H9 (cell line): ENCODE results near the gene CAGE1. TPM values are rescaled to one million over a fixed set of nuclear protein-coding genes. Genes with fewer than 3 reads are reported as not detected.

Source experiments
- DNase-seq: peaks from one replicate; pipeline ENCODE4 v3.0.0-alpha.2; 2017
- H2AFZ ChIP-seq: one replicate; pipeline ENCODE4 v1.6.1; 2013; ENCODE audit warnings: mild to moderate bottlenecking, low read length, control low read depth, moderate library complexity
- H2AK5ac ChIP-seq: 2 replicates; pipeline ENCODE4 v1.6.1; 2013; ENCODE audit warnings: low read length, control low read depth, mixed read lengths; ENCODE audit not compliant: insufficient read length
- H2BK120ac ChIP-seq: one replicate; pipeline ENCODE4 v1.6.1; 2013; ENCODE audit warnings: low read depth, mild to moderate bottlenecking, low read length, control low read depth, inconsistent platforms; ENCODE audit not compliant: poor library complexity, severe bottlenecking
- H2BK12ac ChIP-seq: 2 replicates; pipeline ENCODE4 v1.6.1; 2013; ENCODE audit warnings: low read length, control low read depth, mixed read lengths, low read depth; ENCODE audit not compliant: insufficient read length
- H2BK15ac ChIP-seq: 2 replicates; pipeline ENCODE4 v1.6.1; 2013; ENCODE audit warnings: low read depth, low read length, control low read depth
- H2BK20ac ChIP-seq: one replicate; pipeline ENCODE4 v1.6.1; 2013; ENCODE audit warnings: low read depth, mild to moderate bottlenecking, low read length, control low read depth, inconsistent platforms; ENCODE audit not compliant: poor library complexity, severe bottlenecking
- H2BK5ac ChIP-seq: 2 replicates; pipeline ENCODE4 v1.6.1; 2013; ENCODE audit warnings: low read length, control low read depth, mixed read lengths; ENCODE audit not compliant: insufficient read length
- H3K14ac ChIP-seq: 2 replicates; pipeline ENCODE4 v1.6.1; 2013; ENCODE audit warnings: low read length, control low read depth; ENCODE audit not compliant: insufficient read depth
- H3K18ac ChIP-seq: 2 replicates; pipeline ENCODE4 v1.6.1; 2013; ENCODE audit warnings: low read depth, mild to moderate bottlenecking, mixed read lengths, low read length, control low read depth; ENCODE audit not compliant: insufficient read length
- H3K23ac ChIP-seq: 2 replicates; pipeline ENCODE4 v1.6.1; 2013; ENCODE audit warnings: low read length, control low read depth, mixed read lengths, low read depth; ENCODE audit not compliant: insufficient read length
- H3K23me2 ChIP-seq: 2 replicates; pipeline ENCODE4 v1.6.1; 2013; ENCODE audit warnings: low read depth, mild to moderate bottlenecking, mixed read lengths, low read length, control low read depth; ENCODE audit not compliant: insufficient read length, poor library complexity, severe bottlenecking
- H3K27ac ChIP-seq: 2 replicates; pipeline ENCODE4 v1.5.1; 2013; ENCODE audit warnings: low read length, control low read depth, mixed read lengths, low read depth; ENCODE audit not compliant: insufficient read length
- H3K27me3 ChIP-seq: 2 replicates; pipeline ENCODE4 v1.6.1; 2013; ENCODE audit warnings: low read length, control low read depth, inconsistent platforms; ENCODE audit not compliant: insufficient read depth
- H3K4ac ChIP-seq: 2 replicates; pipeline ENCODE4 v1.6.1; 2013; ENCODE audit warnings: low read depth, mild to moderate bottlenecking, control low read depth, inconsistent platforms, low read length, moderate library complexity
- H3K4me1 ChIP-seq: 2 replicates; pipeline ENCODE4 v1.6.1; 2013; ENCODE audit warnings: low read length, control low read depth, inconsistent platforms; ENCODE audit not compliant: insufficient read depth
- H3K4me2 ChIP-seq: 2 replicates; pipeline ENCODE4 v1.6.1; 2013; ENCODE audit warnings: low read length, control low read depth, mixed read lengths; ENCODE audit not compliant: insufficient read length, insufficient read depth
- H3K56ac ChIP-seq: 2 replicates; pipeline ENCODE4 v1.6.1; 2013; ENCODE audit warnings: low read depth, mild to moderate bottlenecking, mixed read lengths, low read length, control low read depth; ENCODE audit not compliant: insufficient read length
- H3K79me1 ChIP-seq: 2 replicates; pipeline ENCODE4 v1.6.1; 2013; ENCODE audit warnings: low read depth, mild to moderate bottlenecking, moderate library complexity, low read length, control low read depth, inconsistent platforms; ENCODE audit not compliant: insufficient read depth, poor library complexity, severe bottlenecking
- H3K79me2 ChIP-seq: 2 replicates; pipeline ENCODE4 v1.6.1; 2013; ENCODE audit warnings: low read length, control low read depth, inconsistent platforms; ENCODE audit not compliant: insufficient read depth
- H3K9ac ChIP-seq: 2 replicates; pipeline ENCODE4 v1.6.1; 2013; ENCODE audit warnings: low read length, control low read depth, mixed read lengths; ENCODE audit not compliant: insufficient read length; ENCODE audit errors: extremely low read depth
- H3K9me3 ChIP-seq: one replicate; pipeline ENCODE4 v1.6.1; 2013; ENCODE audit warnings: low read depth, low read length, inconsistent platforms; ENCODE audit not compliant: control insufficient read depth
- H3T11ph ChIP-seq: one replicate; pipeline ENCODE4 v1.6.1; 2013; ENCODE audit warnings: mild to moderate bottlenecking, low read length, control low read depth, inconsistent platforms
- H4K20me1 ChIP-seq: one replicate; pipeline ENCODE4 v1.6.1; 2013; ENCODE audit not compliant: control insufficient read depth, insufficient read length, insufficient read depth
- H4K5ac ChIP-seq: 2 replicates; pipeline ENCODE4 v1.6.1; 2013; ENCODE audit warnings: low read depth, mild to moderate bottlenecking, mixed read lengths, low read length, control low read depth; ENCODE audit not compliant: insufficient read length
- H4K8ac ChIP-seq: replicated peaks from 2 replicates; pipeline ENCODE4 v1.6.1; 2013; ENCODE audit warnings: low read length, control low read depth, mixed read lengths, low read depth; ENCODE audit not compliant: insufficient read length
- H4K91ac ChIP-seq: 2 replicates; pipeline ENCODE4 v1.6.1; 2013; ENCODE audit warnings: low read depth, mild to moderate bottlenecking, moderate library complexity, mixed read lengths, low read length, control low read depth; ENCODE audit not compliant: insufficient read length
- H3K27ac Mint-ChIP-seq, 3 experiments: 2 replicates in 2 of 3; 3 replicates in 1 of 3; pipeline ENCODE4 v1.8.0; 2020 to 2021; ENCODE audit warnings: mixed read lengths in 3 of 3, mild to moderate bottlenecking in 1 of 3, moderate library complexity in 1 of 3
- H3K27me3 Mint-ChIP-seq: 2 replicates; pipeline ENCODE4 v1.8.0; 2021; ENCODE audit warnings: low read depth, mild to moderate bottlenecking, moderate library complexity, mixed read lengths
- H3K36me3 Mint-ChIP-seq, 3 experiments: 2 replicates in 2 of 3; 3 replicates in 1 of 3; pipeline ENCODE4 v1.8.0; 2020 to 2021; ENCODE audit warnings: low read depth in 3 of 3, mixed read lengths in 3 of 3; ENCODE audit not compliant: insufficient read depth in 1 of 3
- H3K4me1 Mint-ChIP-seq, 2 experiments: 2 replicates each; pipeline ENCODE4 v1.8.0; 2020; ENCODE audit warnings: mixed read lengths in 2 of 2
- H3K4me3 Mint-ChIP-seq, 2 experiments: 2 replicates in 1 of 2; 3 replicates in 1 of 2; pipeline ENCODE4 v1.8.0; 2020 to 2021; ENCODE audit warnings: mild to moderate bottlenecking in 2 of 2, mixed read lengths in 2 of 2, moderate library complexity in 1 of 2
- H3K9me3 Mint-ChIP-seq, 2 experiments: 2 replicates in 1 of 2; 3 replicates in 1 of 2; pipeline ENCODE4 v1.8.0; 2020; ENCODE audit warnings: mild to moderate bottlenecking in 2 of 2, mixed read lengths in 2 of 2, moderate library complexity in 1 of 2
- CTCF ChIP-seq: fragments of 200-600 bp; sonication (generic); conservative IDR thresholded peaks from 3 replicates; pipeline ENCODE4 v1.8.0; 2021; ENCODE audit warnings: antibody characterized with exemption, mild to moderate bottlenecking
- WGBS: extraction: QIAGEN DNeasy Blood & Tissue Kit; methylation state at CpG from one replicate; pipeline ENCODE4 v1.1.7; 2013; ENCODE audit warnings: missing lambda C conversion rate, low lambda C conversion rate, mixed read lengths; ENCODE audit not compliant: insufficient read length; ENCODE audit errors: extremely low coverage; 5-methylcytosine and 5-hydroxymethylcytosine counted together
- total RNA-seq: library from RNA; stranded (reverse); gene quantifications from 2 replicates; pipeline ENCODE4 v1.2.1, GENCODE V29; 2021

Gene CAGE1
- total RNA-seq, 1 experiment from 2014 or later: 0.28 TPM

- H4K91ac ChIP-seq: no peak overlapping the region
- Mint-ChIP-seq H3K4me1 (no peaks in the 10 kb centered on the region), H3K9me3 (no peaks in the 10 kb centered on the region), H3K27ac (0 out of 7 replicates have a peak overlapping the region, but pooled peaks of 1 of the 3 experiments have one; percentile 39), H3K4me3 (no peak overlapping the region), H3K36me3 (peaks cover 26 to 77% (median 75%) of the 10 kb centered on the region in 3 experiments; a peak in 6 of 7 replicates), H3K27me3 (no peaks in the 10 kb centered on the region)
- H4K8ac ChIP-seq: no peak overlapping the region
- H2BK120ac ChIP-seq: no peak overlapping the region
- H3K27ac ChIP-seq: no peak overlapping the region
- H2AFZ ChIP-seq: no peak overlapping the region
- H3K56ac ChIP-seq: no peak overlapping the region
- no CpG with 5 or more reads among the region's 2 CpGs for WGBS
- H3K9me3 ChIP-seq: no peaks in the 10 kb centered on the region
- no peaks in the 10 kb centered on the region for H3K79me2 ChIP-seq
- H3K18ac ChIP-seq: no peak overlapping the region
- no peaks in the 10 kb centered on the region for H3K23me2 ChIP-seq
- no peak overlapping the region for H2BK5ac ChIP-seq
- H3K14ac ChIP-seq: no peak overlapping the region
- H3T11ph ChIP-seq: no peak overlapping the region
- no peak overlapping the region for H2AK5ac ChIP-seq
- H3K4ac ChIP-seq: no peak overlapping the region
- no peak for DNase-seq
- H3K4me1 ChIP-seq: no peaks in the 10 kb centered on the region
- H2BK12ac ChIP-seq: no peak overlapping the region
- no peaks in the 10 kb centered on the region for H3K27me3 ChIP-seq
- H2BK20ac ChIP-seq: no peak overlapping the region
- H3K4me2 ChIP-seq: no peak overlapping the region
- H2BK15ac ChIP-seq: no peak overlapping the region
- H4K20me1 ChIP-seq: no peaks in the 10 kb centered on the region
- no peak overlapping the region for H3K9ac ChIP-seq
- no peak overlapping the region for H4K5ac ChIP-seq
- TF ChIP-seq CTCF: no peak
- no peaks in the 10 kb centered on the region for H3K79me1 ChIP-seq
- H3K23ac ChIP-seq: no peak overlapping the region
Observed at GRCh38 chr6:7296602-7297001, 92.9 kb downstream of the CAGE1 start.
